KOPT-K1 (cell line): ENCODE measurements around the gene ANXA8.
"Not testable (repeated sequence)": the region's sequence is repeated elsewhere in the genome, so short reads cannot be mapped to it uniquely, and the experiment has no call there.

ENCODE experiments used
- H3K27ac ChIP-seq: fragments of 200-600 bp; sonication (generic); 2 replicates; pipeline ENCODE4 v1.5.1; 2016; ENCODE audit warnings: antibody characterized with exemption, mild to moderate bottlenecking, low read depth, low read length; ENCODE audit not compliant: poor library complexity, severe bottlenecking
- H3K36me3 ChIP-seq: fragments of 200-600 bp; sonication (generic); 2 replicates; pipeline ENCODE4 v1.5.1; 2017; ENCODE audit warnings: antibody characterized with exemption, mild to moderate bottlenecking, low read length, moderate library complexity; ENCODE audit not compliant: insufficient read depth
- H3K9me3 ChIP-seq: fragments of 200-600 bp; sonication (generic); 2 replicates; pipeline ENCODE4 v1.5.1; 2017; ENCODE audit warnings: antibody characterized with exemption, low read length, mild to moderate bottlenecking; ENCODE audit not compliant: insufficient read depth, poor library complexity, severe bottlenecking

Gene ANXA8, protein sequence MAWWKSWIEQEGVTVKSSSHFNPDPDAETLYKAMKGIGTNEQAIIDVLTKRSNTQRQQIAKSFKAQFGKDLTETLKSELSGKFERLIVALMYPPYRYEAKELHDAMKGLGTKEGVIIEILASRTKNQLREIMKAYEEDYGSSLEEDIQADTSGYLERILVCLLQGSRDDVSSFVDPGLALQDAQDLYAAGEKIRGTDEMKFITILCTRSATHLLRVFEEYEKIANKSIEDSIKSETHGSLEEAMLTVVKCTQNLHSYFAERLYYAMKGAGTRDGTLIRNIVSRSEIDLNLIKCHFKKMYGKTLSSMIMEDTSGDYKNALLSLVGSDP

GRCh38 chr10:47483923-47484322 lies at the start of gene ANXA8:
ANXA8 (minus strand) TSS chr10:47484115; CDS start chr10:47483933, 182 bp downstream.
- H3K36me3 ChIP-seq, H3K9me3 ChIP-seq, H3K27ac ChIP-seq: not testable (repeated sequence)

- H3K27ac ChIP-seq, H3K36me3 ChIP-seq, H3K9me3 ChIP-seq: not testable (repeated sequence)
Observed at GRCh38 chr10:47523475-47523874, 39.6 kb upstream of the ANXA8 start, which contains the start of gene AGAP9. AGAP9 (minus strand) TSS chr10:47523638; CDS start chr10:47523526, 112 bp downstream.

- not testable (repeated sequence) for H3K36me3 ChIP-seq, H3K27ac ChIP-seq, H3K9me3 ChIP-seq
Observed at GRCh38 chr10:47502313-47502712, 18.4 kb upstream of the ANXA8 start.

DNA sequence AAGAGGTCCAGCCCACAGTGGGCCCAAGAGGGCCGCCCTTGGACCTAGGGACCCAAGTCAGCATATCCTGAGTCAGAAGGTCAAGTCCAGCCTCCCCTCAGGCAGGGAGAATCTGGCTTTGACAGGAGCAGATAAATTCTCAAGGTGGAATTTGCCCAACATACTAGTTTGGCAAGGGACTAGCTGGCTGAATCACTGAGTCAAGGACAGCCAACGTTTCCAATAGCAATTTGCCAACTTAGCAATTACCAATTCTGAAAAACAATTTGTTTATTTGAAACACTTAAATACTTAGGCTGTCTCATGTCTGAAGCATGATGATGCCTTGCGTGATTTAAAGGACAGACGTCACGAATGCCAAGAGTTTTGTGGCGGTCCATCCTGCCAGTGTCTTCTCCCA lies 10.3 kb upstream of the ANXA8 start:
- H3K36me3 ChIP-seq, H3K9me3 ChIP-seq, H3K27ac ChIP-seq: not testable (repeated sequence)

GRCh38 chr10:47491600-47491999 lies 7.7 kb upstream of the ANXA8 start, which contains the start of gene FAM25G:
FAM25G (minus strand) TSS chr10:47491700; CDS start chr10:47491674, 26 bp downstream.
- H3K36me3 ChIP-seq, H3K9me3 ChIP-seq, H3K27ac ChIP-seq: not testable (repeated sequence)

DNA sequence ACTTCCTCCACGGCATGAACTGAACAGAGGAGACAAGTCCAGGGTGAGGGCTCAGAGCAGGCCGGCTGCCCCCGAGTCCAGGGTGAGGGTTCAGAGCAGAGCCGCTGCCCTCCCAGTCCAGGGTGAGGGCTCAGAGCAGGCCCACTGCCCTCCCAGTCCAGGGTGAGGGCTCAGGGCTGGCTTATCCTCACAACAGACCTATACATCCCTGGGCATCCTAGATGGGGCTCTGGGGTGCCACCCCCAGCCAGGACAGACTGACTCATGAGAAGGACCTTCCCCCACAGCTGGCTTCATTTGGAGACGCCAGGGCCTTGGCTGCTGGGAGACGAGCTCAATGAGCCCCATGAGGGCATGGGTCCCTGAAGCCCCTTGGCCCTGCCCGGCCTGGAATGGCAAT lies 5.7 kb upstream of the ANXA8 start:
- H3K36me3 ChIP-seq, result not testable (repeated sequence)

GRCh38 chr10:47485943-47486342 lies 2.0 kb upstream of the ANXA8 start:
- not testable (repeated sequence) for H3K9me3 ChIP-seq, H3K36me3 ChIP-seq, H3K27ac ChIP-seq

More for the DNA sequence above, 5.7 kb upstream of the ANXA8 start:
- not testable (repeated sequence) for H3K27ac ChIP-seq, H3K9me3 ChIP-seq

GRCh38 chr10:47484786-47485185 lies 871 bp upstream of the ANXA8 start:
- not testable (repeated sequence) for H3K36me3 ChIP-seq, H3K9me3 ChIP-seq, H3K27ac ChIP-seq

- H3K27ac ChIP-seq, H3K9me3 ChIP-seq, H3K36me3 ChIP-seq: not testable (repeated sequence)
Observed at GRCh38 chr10:47482367-47482766, 1.5 kb downstream of the ANXA8 start.

- H3K27ac ChIP-seq, H3K9me3 ChIP-seq: not testable (repeated sequence)
Observed at GRCh38 chr10:47481768-47482181, 2.1 kb downstream of the ANXA8 start.

DNA sequence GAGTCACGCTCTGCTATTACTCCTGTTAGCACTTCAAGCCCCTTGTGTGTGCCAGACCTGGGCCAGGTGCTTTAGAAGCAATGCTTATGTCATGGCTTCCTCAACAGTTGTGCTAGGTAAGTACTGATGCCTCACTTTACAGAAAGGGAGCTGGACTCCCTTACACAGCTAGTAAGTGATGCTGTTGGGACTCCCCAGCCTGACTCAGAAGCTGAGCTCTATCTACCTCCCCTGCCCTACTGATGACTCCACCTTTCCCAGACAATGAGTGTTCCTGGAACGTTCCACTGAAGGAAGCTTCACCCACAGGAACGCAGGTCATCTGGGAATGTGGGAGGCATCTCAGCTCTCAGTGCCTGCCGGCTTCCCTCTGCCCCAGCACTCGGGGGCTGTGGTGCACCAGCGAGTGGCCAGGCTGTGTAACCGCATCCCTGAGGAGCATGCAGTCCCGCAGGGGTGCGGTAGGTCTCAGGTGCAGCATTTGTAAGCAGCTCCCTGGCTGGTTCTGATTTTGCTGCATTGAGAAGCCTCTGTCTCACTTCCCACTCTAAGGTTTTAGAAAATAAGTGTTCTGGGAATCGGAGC lies 2.6 kb downstream of the ANXA8 start:
- not testable (repeated sequence) for H3K9me3 ChIP-seq, H3K36me3 ChIP-seq, H3K27ac ChIP-seq

More at GRCh38 chr10:47481768-47482181, 2.1 kb downstream of the ANXA8 start:
- H3K36me3 ChIP-seq, result not testable (repeated sequence)

- not testable (repeated sequence) for H3K27ac ChIP-seq, H3K9me3 ChIP-seq, H3K36me3 ChIP-seq
Observed at GRCh38 chr10:47480133-47480532, 3.8 kb downstream of the ANXA8 start.

- H3K27ac ChIP-seq, H3K9me3 ChIP-seq, H3K36me3 ChIP-seq: not testable (repeated sequence)
Observed at GRCh38 chr10:47478114-47478513, 5.8 kb downstream of the ANXA8 start.

GRCh38 chr10:47477078-47477477 lies 6.8 kb downstream of the ANXA8 start:
- not testable (repeated sequence) for H3K9me3 ChIP-seq, H3K36me3 ChIP-seq, H3K27ac ChIP-seq

DNA sequence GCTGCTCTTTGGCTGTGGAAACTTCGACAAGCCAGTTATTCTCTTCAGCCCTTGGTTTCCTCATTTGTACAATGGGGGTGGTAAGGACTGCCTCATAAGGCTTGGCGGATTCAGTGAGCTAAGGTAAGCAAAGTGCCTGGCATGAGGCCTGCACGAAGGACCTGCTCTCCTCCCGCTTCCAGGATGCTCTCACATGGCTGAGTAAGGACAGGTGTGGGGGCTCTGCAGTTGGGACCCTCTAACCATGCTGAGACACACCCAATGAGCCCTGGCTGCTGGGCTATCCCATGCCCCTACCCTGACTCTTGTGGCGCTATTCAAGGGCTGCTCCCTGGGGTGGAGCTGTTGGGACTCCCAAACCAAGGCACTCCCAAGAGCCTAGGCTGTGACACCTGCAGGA lies 8.8 kb downstream of the ANXA8 start:
- H3K36me3 ChIP-seq, H3K9me3 ChIP-seq, H3K27ac ChIP-seq: not testable (repeated sequence)

- not testable (repeated sequence) for H3K9me3 ChIP-seq, H3K36me3 ChIP-seq, H3K27ac ChIP-seq
Observed at GRCh38 chr10:47473516-47473915, 10.4 kb downstream of the ANXA8 start.
